HG03095 (cell line): Measurements from ENCODE around the gene BIRC5.
"Not testable (repeated sequence)": the region's sequence is repeated elsewhere in the genome, so short reads cannot be mapped to it uniquely, and the experiment has no call there.

Experiments used
- ATAC-seq: cut with Tn5 transposase; IDR thresholded peaks from one replicate; pipeline ENCODE4 v1.9.1; 2021; ENCODE audit warnings: moderate library complexity; ENCODE audit not compliant: unreplicated experiment

BIRC5 gene

GRCh38 chr17:78238823-78239488, 24.9 kb downstream of the BIRC5 start:
- ATAC-seq = no peak

DNA sequence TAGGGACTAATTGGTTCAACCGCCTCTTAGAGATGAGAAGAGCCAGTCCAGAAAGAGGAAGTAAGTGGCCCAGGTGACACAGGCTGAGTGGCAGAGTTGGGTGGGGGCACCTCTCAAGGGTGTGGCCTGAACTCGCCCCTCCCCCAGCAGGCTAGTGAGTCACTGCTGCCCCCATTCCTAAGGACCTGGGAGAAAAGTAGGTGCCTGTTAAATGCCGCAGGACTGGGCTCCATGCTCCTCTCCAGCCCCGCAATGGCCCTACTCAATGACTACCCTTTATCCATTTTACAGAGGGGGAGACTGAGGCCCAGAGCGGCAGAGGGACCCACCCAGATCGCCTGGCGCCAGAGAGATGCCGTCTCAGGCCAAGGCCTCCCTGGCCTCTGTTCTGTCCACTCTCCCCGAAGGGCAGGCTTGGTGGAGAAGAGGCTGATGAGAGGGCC, 25.5 kb downstream of the BIRC5 start:
- ATAC-seq = no peak

GRCh38 chr17:78240012-78240655, 26.1 kb downstream of the BIRC5 start:
- ATAC-seq = no peak

GRCh38 chr17:78240839-78241238, 26.8 kb downstream of the BIRC5 start:
- ATAC-seq = no peak

DNA sequence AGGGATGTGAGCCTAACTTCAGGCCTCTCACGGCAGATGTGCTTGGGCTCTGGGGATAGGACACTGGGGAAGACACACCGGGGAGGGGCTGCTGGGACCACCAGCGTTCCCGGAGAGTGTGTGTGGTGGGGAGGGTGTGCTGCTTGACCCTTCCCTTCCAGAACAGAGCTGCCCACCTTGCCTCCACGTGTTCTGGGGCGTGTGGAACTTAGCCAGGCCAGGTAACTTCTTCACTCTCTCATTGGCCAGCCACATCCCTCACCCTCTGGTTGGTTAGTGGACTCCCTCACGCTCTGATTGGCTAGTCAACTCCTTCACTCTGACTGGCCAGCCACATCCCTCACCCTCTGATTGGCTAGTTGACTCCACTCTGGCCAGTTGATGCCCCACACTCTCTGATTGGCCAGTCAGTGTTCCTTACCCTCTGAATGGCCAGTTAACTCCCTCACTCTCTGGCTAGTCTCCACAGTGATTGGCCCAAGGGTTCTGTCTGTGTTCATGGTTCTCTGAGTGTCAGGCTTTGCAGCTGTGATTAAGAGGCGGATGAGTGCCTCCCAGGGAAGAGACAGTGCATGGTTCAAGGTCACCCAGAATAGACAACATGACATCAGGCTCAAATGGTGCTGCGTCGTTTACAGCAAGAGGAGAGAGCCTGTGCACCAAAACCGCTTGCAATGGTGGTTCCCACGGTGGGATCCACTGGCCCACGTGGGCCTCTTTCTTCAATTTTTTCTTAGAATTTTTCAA, 27.4 kb downstream of the BIRC5 start:
- ATAC-seq = no peak

- no peak for ATAC-seq
These were observed 28.1 kb downstream of the BIRC5 start for GRCh38 chr17:78242024-78242742.

- no peak for ATAC-seq
These were observed 33.3 kb downstream of the BIRC5 start for GRCh38 chr17:78247304-78247703.

GRCh38 chr17:78248051-78248914, 34.2 kb downstream of the BIRC5 start:
- ATAC-seq = no peak

GRCh38 chr17:78249074-78249817, 35.2 kb downstream of the BIRC5 start:
- no peak for ATAC-seq

DNA sequence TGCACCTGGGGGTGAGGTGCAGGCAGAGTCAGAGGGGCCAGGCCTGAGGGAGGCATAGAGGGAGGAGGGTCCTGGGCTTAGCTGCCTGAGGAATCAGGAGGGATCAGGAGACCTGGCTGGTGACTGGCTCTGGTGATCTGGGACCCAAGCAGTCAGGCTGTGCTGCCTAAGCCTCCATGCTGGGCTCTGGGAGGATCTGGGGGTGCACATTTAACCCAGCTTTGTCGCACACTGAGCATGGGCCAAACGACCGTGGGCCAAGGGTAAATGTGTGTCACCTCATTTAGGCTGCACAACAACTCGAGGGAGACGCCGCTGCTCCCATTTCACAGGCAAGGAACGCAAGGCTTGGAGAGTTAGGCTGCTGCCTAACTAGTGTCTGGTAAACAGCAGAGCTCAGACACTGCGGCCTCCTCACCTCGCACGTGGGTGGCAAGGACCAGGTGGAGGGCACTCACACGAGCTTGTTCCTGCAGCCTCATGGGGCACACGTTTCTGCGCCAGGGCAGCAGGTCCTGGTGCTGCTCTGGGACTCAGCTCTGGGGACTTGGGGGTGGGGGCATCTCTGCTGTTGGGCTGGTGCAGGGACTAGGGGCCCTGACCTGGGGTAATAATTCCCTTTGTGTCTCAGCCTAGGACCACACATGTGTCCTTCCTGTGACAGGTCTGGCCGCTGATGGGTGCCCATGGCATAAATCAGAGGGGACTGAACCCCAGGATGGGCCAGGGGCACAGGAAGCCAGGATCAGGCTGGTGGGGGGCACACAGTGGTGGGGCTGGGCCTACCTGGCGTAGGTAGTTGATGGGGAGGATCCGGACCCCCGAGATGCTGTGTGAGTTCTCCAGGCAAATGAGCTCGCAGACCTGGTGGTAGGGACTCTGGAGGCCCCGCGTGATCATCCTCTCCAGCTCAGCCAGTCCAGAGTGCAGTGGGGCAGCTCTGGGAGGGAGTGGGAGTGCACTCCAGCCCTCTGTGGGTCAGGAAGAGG, 36.1 kb downstream of the BIRC5 start:
- ATAC-seq = no peak

DNA sequence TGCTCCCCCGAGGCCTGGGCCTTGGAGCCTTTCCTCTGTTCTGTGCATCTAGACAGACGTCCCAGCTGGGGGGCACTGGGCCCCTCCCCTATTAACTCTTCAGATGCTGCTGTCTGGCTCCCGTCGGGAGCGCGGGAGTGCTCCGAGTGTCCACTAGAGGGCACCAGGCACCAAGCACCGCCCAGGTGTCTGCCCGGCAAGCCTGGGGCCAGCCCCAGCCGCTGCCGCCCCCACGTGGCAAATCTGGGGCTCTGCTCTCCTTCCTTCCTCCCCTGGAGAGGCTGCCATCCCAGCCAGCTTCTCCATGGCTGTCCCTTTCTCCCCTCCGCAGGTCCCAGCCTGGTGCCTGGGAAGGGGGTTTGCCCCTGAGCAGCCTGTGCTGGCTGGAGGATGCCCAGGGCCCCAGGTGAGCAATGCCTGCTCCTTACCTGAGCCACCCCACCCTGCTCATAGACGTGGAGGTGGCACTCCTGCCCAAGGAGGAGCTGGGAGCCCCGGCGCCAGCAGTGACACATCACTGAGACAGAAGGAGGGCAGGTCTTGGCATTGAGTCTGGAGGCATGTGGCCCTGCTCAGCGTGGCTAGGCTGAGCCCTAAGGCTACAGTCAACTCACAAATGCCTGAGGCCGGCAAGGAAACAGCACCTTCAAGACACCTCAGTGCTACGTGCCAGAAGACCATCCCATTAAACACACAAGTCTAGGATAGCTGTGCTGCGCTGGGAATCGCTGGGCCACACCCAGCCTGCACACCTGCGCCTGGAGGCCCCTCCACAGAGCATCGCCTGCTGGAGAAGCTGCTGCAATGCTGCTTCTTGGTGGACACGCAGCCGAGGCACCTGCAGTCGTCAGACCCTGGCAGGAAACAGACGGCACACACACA, 37.1 kb downstream of the BIRC5 start:
- ATAC-seq = no peak

DNA sequence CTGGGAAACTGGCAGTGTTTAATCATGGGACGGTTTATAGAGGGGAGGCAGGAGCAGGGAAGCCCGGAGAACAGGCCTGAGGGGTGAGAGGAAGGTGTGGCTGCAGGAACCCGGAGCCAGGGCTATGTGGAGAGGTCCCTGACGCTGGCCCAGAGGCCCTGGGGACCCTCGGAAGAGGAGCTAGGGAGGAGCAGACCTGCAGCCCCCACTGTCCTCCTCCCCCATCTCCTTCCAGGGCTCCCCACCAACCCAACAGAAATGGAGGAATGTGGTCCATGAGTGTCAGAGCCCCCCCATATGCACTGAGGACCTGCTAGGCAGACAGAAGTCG, 37.7 kb downstream of the BIRC5 start:
- no peak for ATAC-seq

DNA sequence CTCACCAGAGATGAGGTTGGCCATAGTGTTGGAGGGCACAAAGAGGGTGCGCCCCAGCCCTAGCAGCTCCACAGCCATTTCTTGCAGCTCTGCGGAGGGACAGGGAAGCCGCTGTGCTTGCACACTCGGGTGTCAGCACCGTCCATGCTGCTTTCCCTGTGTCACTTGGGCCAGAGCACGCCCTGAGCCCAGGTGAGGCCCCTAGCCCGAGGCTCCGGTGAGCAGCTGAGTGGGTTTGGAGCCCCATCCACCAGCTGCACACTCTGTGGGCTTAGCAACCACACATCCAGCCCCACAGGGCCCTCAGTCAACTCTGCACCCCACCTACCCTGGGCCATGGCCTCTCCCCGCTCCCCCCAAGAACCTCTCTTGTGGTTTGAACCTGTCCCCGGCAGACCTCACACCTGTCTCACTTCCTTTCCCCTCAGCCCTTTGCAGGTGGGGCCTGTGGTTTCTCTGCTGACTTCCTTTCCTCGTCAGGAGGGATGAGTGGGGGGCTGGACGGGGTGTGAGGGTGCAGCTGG, 38.1 kb downstream of the BIRC5 start:
- no peak for ATAC-seq

- no peak for ATAC-seq
These were observed 38.9 kb downstream of the BIRC5 start for GRCh38 chr17:78252701-78253635.

DNA sequence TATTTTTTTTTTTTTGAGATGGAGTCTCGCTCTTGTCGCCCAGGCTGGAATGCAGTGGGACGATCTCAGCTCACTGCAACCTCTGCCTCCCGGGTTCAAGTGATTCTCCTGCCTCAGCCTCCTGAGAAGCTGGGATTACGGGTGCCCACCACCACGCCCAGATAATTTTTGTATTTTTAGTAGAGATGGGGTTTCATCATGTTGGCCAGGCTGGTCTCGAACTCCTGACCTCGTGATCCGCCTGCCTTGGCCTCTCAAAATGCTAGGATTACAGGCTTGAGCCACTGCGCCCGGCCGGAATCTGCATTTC, 39.5 kb downstream of the BIRC5 start:
- ATAC-seq = not testable (repeated sequence)

GRCh38 chr17:78253946-78254672, 40.1 kb downstream of the BIRC5 start:
- ATAC-seq = peak; percentile 43
